ENCODE results near the gene SFT2D3. TPM values are rescaled to one million over a fixed set of nuclear protein-coding genes. Genes with fewer than 3 reads are reported as not detected.

Gene SFT2D3
- total and polyA plus RNA-seq, 2 of the 13 experiments (the other 11 are each of a cell fraction or from before 2014, with no cell fraction given): 8.3 to 9.4 TPM

DNA sequence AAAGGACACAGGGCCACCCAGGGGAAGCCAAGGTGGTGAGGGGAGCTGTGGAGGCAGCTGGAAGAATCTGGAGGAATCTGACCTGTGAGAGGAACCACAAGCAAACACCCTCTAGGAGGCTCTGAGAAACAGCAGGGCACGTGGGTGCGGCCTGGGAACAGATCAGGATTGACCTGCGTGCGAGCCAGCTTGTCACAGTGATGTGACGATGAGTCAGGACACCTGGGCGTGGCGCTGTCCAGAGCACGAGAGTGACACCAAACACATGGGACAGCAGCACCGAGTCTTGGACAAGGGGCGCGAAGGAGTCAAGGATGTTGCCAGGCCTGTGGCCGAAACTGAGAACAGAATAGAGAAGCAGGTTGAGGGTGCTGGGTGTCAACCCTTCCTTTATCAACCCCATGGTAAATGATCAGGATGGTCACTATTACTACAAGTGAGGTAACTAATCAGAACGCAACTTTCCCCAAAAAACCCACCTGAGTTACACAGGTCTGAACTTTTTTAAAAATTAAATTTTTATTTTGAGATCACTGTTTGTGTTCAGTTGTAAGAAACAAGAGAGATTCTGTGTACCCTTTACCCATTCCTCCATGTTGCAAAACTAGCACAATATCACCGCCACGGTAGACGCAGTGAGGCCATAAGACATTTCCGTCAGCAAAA, 637 bp upstream of the SFT2D3 start (continued):
- TF ChIP-seq ZC3H13 (CRISPR knock-in tag; IDR thresholded peaks at IDR 0.05) (no peak), FOXP1 (IDR thresholded peaks at IDR 0.05) (no peak), FOXP1 (CRISPR knock-in tag; IDR thresholded peaks at IDR 0.05) (no peak), E2F1 (CRISPR knock-in tag; IDR thresholded peaks at IDR 0.05) (no peak), AKAP8 (CRISPR knock-in tag; IDR thresholded peaks at IDR 0.05) (0 out of 2 replicates have a peak, but pooled peaks have one; percentile 51), ZBTB3 (CRISPR knock-in tag; IDR thresholded peaks at IDR 0.05; ENCODE audit: borderline replicate concordance, low read depth) (0 out of 2 replicates have a peak, but pooled peaks have one; percentile 34), HOXA3 (CRISPR knock-in tag; IDR thresholded peaks at IDR 0.05) (peak; percentile 78), ZNF891 (CRISPR knock-in tag; IDR thresholded peaks at IDR 0.05) (peak; percentile 63; the same call in 1 of the 2 replicates), SIN3A (IDR thresholded peaks at IDR 0.05; ENCODE audit: borderline replicate concordance, low read depth, low read length) (0 out of 2 replicates have a peak, but pooled peaks have one; percentile 62), HMG20A (CRISPR knock-in tag; IDR thresholded peaks at IDR 0.05; ENCODE audit: borderline replicate concordance) (peak; percentile 26; the same call in 1 of the 2 replicates), ZNF607 (CRISPR knock-in tag; IDR thresholded peaks at IDR 0.05; ENCODE audit: borderline replicate concordance) (0 out of 2 replicates have a peak, but pooled peaks have one; percentile 44), SNAI1 (CRISPR knock-in tag; IDR thresholded peaks at IDR 0.05; ENCODE audit: borderline replicate concordance) (no peak), CC2D1A (CRISPR knock-in tag; IDR thresholded peaks at IDR 0.05) (no peak), DBP (CRISPR knock-in tag; IDR thresholded peaks at IDR 0.05; ENCODE audit: not compliant biosample characterization) (no peak), ZNF235 (CRISPR knock-in tag; IDR thresholded peaks at IDR 0.05; ENCODE audit: borderline replicate concordance) (no peak), ZBTB46 (CRISPR knock-in tag; IDR thresholded peaks at IDR 0.05; ENCODE audit: borderline replicate concordance) (peak; percentile 24; the same call in 1 of the 2 replicates), ZNF772 (CRISPR knock-in tag; IDR thresholded peaks at IDR 0.05) (no peak), SALL1 (CRISPR knock-in tag; IDR thresholded peaks at IDR 0.05) (peak; percentile 57; the same call in 1 of the 2 replicates), ZNF343 (CRISPR knock-in tag; IDR thresholded peaks at IDR 0.05) (no peak), KLF12 (CRISPR knock-in tag; IDR thresholded peaks at IDR 0.05; ENCODE audit: borderline replicate concordance) (no peak), PITX1 (CRISPR knock-in tag; IDR thresholded peaks at IDR 0.05) (0 out of 2 replicates have a peak, but pooled peaks have one; percentile 34), PAF1 (CRISPR knock-in tag; IDR thresholded peaks at IDR 0.05) (no peak)
- TF ChIP-seq, protein P1, sequence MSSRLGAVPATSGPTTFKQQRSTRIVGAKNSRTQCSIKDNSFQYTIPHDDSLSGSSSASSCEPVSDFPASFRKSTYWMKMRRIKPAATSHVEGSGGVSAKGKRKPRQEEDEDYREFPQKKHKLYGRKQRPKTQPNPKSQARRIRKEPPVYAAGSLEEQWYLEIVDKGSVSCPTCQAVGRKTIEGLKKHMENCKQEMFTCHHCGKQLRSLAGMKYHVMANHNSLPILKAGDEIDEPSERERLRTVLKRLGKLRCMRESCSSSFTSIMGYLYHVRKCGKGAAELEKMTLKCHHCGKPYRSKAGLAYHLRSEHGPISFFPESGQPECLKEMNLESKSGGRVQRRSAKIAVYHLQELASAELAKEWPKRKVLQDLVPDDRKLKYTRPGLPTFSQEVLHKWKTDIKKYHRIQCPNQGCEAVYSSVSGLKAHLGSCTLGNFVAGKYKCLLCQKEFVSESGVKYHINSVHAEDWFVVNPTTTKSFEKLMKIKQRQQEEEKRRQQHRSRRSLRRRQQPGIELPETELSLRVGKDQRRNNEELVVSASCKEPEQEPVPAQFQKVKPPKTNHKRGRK (CRISPR knock-in tag; IDR thresholded peaks at IDR 0.05): no peak
- TF ChIP-seq, protein P2, sequence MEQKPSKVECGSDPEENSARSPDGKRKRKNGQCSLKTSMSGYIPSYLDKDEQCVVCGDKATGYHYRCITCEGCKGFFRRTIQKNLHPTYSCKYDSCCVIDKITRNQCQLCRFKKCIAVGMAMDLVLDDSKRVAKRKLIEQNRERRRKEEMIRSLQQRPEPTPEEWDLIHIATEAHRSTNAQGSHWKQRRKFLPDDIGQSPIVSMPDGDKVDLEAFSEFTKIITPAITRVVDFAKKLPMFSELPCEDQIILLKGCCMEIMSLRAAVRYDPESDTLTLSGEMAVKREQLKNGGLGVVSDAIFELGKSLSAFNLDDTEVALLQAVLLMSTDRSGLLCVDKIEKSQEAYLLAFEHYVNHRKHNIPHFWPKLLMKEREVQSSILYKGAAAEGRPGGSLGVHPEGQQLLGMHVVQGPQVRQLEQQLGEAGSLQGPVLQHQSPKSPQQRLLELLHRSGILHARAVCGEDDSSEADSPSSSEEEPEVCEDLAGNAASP (CRISPR knock-in tag; IDR thresholded peaks at IDR 0.05; ENCODE audit: borderline replicate concordance): peak; percentile 55; the same call in 1 of the 2 replicates

Data from HepG2 (cell line).